GM12878 (cell line): ENCODE measurements around the gene SELENOM. TPM values are rescaled to one million over a fixed set of nuclear protein-coding genes. Genes with fewer than 3 reads are reported as not detected.

ENCODE experiments used
- BRCA1 ChIP-seq: IDR thresholded peaks from 2 replicates; pipeline ENCODE4 v1.6.1; 2011; ENCODE audit warnings: low read depth, low read length, improper control_type of control experiment
- CBX5 ChIP-seq: sonication (generic); IDR thresholded peaks from 2 replicates; pipeline ENCODE4 v1.6.1; 2016; ENCODE audit warnings: low read depth, moderate library complexity, mild to moderate bottlenecking, inconsistent platforms
- CHD1 ChIP-seq: IDR thresholded peaks from 2 replicates; pipeline ENCODE4 v1.6.1; 2012; ENCODE audit warnings: low read depth, low read length, improper control_type of control experiment
- CREB1 ChIP-seq: IDR thresholded peaks from 2 replicates; pipeline ENCODE4 v1.6.1; 2012; ENCODE audit warnings: low read depth, mild to moderate bottlenecking, inconsistent platforms
- CREM ChIP-seq: IDR thresholded peaks from 2 replicates; pipeline ENCODE4 v1.6.1; 2014; ENCODE audit warnings: antibody characterized with exemption, low read depth
- ETV6 ChIP-seq, 2 experiments: fragments of 450-650 bp in 1 of 2; IDR thresholded peaks in 1 of 2; conservative IDR thresholded peaks in 1 of 2; 2 replicates each; pipeline ENCODE4 v1.6.1; 2014; ENCODE audit warnings: antibody characterized with exemption in 1 of 2, borderline replicate concordance in 1 of 2, low read depth in 1 of 2, mild to moderate bottlenecking in 1 of 2, moderate library complexity in 1 of 2
- IRF4 ChIP-seq: IDR thresholded peaks from 2 replicates; pipeline ENCODE4 v1.6.1; 2011; ENCODE audit warnings: low read depth, low read length
- NRF1 ChIP-seq: conservative IDR thresholded peaks from 2 replicates; pipeline ENCODE4 v1.6.1; 2011; ENCODE audit warnings: mild to moderate bottlenecking, low read depth, low read length, improper control_type of control experiment
- PML ChIP-seq: IDR thresholded peaks from 2 replicates; pipeline ENCODE4 v1.6.1; 2012; ENCODE audit warnings: low read length, inconsistent platforms
- POLR2AphosphoS2 ChIP-seq: IDR thresholded peaks from 2 replicates; pipeline ENCODE4 v1.6.1; 2011; ENCODE audit warnings: low read depth, mild to moderate bottlenecking, low read length, improper control_type of control experiment, moderate library complexity
- POU2F2 ChIP-seq: IDR thresholded peaks from 3 replicates; pipeline ENCODE4 v1.6.1; 2011; ENCODE audit warnings: low read depth, mild to moderate bottlenecking, low read length, borderline replicate concordance
- RELA ChIP-seq: fragments of 450-650 bp; IDR thresholded peaks from 2 replicates; pipeline ENCODE4 v1.8.0; 2014; ENCODE audit warnings: borderline replicate concordance; ENCODE audit not compliant: partially characterized antibody
- SMAD5 ChIP-seq: IDR thresholded peaks from 2 replicates; pipeline ENCODE4 v1.6.1; 2016; ENCODE audit warnings: antibody characterized with exemption, low read depth
- SREBF2 ChIP-seq: IDR thresholded peaks from 2 replicates; pipeline ENCODE4 v1.6.1; 2012; ENCODE audit warnings: mild to moderate bottlenecking, low read length
- TAF1 ChIP-seq: IDR thresholded peaks from 2 replicates; pipeline ENCODE4 v1.6.1; 2011; ENCODE audit warnings: mild to moderate bottlenecking, low read depth, low read length, borderline replicate concordance
- polyA plus RNA-seq, 11 experiments: library from polyadenylated mRNA; depleted of rRNA in 4 of 11; unstranded in 6 of 11; stranded (reverse) in 5 of 11; fragments of >200 nt; fragmentation: Nextera tagmentation in 4 of 11; fragmentation: Illumina TruSeq in 1 of 11; extraction: Ambion mirVana in 4 of 11; extraction: Trizol in 1 of 11; gene quantifications; 1 replicate in 1 of 11; 2 replicates in 10 of 11; pipeline versions ENCODE4 v1.2.1 to v1.2.3, GENCODE V29; 2011 to 2016; ENCODE audit warnings: inconsistent platforms in 2 of 11, missing spikeins in 2 of 11, low read depth in 1 of 11
- total RNA-seq, 4 experiments: library from RNA; depleted of rRNA in 3 of 4; stranded (reverse); fragments of >200 nt in 3 of 4; fragmentation: Illumina TruSeq in 1 of 4; extraction: Trizol in 1 of 4; gene quantifications; 2 replicates each; pipeline versions ENCODE4 v1.2.1 to v1.2.3, GENCODE V29; 2013 to 2021
- TF ChIP-seq, protein P1 (sequence below): fragments of 450-650 bp; IDR thresholded peaks from 2 replicates; pipeline ENCODE4 v1.6.1; 2016; ENCODE audit warnings: mild to moderate bottlenecking, moderate library complexity, borderline replicate concordance
- TF ChIP-seq, protein P2 (sequence below): fragments of 150-350 bp; IDR thresholded peaks from 2 replicates; pipeline ENCODE4 v1.6.1; 2014; ENCODE audit warnings: mild to moderate bottlenecking, low read depth, low read length
- TF ChIP-seq, protein P3 (sequence below): IDR thresholded peaks from 2 replicates; pipeline ENCODE4 v1.6.1; 2011; ENCODE audit warnings: borderline replicate concordance, low read depth, mild to moderate bottlenecking, moderate library complexity, low read length; ENCODE audit not compliant: insufficient read depth, poor library complexity, severe bottlenecking
- TF ChIP-seq, protein P4 (sequence below): IDR thresholded peaks from 2 replicates; pipeline ENCODE4 v1.6.1; 2012; ENCODE audit warnings: low read depth, low read length, improper control_type of control experiment

SELENOM gene
- total and polyA plus RNA-seq, 10 of the 15 experiments (the other 5 are each of a cell fraction or from before 2014, with no cell fraction given) = 0.80 to 8.3 (median 2.0) TPM

DNA sequence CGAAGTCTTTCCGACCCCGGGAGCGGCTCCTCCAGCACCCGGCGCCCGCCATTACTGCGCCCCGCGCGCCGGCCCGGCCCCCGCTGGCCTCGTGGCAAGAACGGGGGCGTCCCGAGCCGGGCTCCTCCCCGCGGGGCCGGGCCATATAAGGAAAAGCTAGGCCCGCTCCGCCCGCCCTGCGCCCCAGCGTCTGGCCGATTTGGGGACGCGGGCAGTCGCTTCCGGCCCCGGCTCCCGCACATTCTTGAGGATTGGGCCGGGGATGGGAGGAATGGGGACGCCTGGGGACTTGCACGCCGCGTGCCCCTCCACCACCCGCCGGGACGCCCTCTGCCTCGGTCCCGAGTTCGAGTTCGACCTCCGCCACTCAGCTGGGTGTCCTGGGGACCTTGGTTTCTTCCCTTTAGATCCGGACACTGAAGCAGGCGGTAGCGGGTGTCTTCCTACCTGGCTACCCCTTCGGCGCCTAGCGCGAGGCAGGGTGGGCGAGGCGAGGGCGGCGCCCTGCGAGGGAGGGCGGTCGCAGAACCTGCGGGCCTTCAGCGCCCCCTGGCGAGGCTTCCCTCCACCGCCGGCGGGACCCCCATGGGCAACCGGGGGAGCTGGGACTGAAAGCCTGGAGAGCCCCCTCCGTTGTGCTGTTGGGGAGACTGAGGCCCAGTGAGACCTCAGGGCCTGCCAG is 22.4 kb downstream of the SELENOM start (continued):
- TF ChIP-seq, protein P1, sequence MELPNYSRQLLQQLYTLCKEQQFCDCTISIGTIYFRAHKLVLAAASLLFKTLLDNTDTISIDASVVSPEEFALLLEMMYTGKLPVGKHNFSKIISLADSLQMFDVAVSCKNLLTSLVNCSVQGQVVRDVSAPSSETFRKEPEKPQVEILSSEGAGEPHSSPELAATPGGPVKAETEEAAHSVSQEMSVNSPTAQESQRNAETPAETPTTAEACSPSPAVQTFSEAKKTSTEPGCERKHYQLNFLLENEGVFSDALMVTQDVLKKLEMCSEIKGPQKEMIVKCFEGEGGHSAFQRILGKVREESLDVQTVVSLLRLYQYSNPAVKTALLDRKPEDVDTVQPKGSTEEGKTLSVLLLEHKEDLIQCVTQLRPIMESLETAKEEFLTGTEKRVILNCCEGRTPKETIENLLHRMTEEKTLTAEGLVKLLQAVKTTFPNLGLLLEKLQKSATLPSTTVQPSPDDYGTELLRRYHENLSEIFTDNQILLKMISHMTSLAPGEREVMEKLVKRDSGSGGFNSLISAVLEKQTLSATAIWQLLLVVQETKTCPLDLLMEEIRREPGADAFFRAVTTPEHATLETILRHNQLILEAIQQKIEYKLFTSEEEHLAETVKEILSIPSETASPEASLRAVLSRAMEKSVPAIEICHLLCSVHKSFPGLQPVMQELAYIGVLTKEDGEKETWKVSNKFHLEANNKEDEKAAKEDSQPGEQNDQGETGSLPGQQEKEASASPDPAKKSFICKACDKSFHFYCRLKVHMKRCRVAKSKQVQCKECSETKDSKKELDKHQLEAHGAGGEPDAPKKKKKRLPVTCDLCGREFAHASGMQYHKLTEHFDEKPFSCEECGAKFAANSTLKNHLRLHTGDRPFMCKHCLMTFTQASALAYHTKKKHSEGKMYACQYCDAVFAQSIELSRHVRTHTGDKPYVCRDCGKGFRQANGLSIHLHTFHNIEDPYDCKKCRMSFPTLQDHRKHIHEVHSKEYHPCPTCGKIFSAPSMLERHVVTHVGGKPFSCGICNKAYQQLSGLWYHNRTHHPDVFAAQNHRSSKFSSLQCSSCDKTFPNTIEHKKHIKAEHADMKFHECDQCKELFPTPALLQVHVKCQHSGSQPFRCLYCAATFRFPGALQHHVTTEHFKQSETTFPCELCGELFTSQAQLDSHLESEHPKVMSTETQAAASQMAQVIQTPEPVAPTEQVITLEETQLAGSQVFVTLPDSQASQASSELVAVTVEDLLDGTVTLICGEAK = no peak
- TF ChIP-seq POU2F2 (peak; percentile 81; the same call in 2 of the 3 replicates), SMAD5 (peak; percentile 74), ETV6 (conservative IDR thresholded peaks at IDR 0.05 in 1 of 2, IDR thresholded peaks at IDR 0.05 in 1 of 2; ENCODE audit: borderline replicate concordance in 1 of 2, low read depth in 1 of 2) (no peak), PML (no peak; the same call in 1 of the 2 replicates), CREB1 (peak; percentile 30; the same call in 1 of the 2 replicates), SREBF2 (no peak), BRCA1 (no peak), RELA (no peak), CREM (no peak), TAF1 (peak; percentile 95), CHD1 (peak; percentile 72; the same call in 1 of the 2 replicates), NRF1 (no peak), CBX5 (no peak), IRF4 (no peak), POLR2AphosphoS2 (0 out of 2 replicates have a peak, but pooled peaks have one; percentile 38)
- TF ChIP-seq, protein P2, sequence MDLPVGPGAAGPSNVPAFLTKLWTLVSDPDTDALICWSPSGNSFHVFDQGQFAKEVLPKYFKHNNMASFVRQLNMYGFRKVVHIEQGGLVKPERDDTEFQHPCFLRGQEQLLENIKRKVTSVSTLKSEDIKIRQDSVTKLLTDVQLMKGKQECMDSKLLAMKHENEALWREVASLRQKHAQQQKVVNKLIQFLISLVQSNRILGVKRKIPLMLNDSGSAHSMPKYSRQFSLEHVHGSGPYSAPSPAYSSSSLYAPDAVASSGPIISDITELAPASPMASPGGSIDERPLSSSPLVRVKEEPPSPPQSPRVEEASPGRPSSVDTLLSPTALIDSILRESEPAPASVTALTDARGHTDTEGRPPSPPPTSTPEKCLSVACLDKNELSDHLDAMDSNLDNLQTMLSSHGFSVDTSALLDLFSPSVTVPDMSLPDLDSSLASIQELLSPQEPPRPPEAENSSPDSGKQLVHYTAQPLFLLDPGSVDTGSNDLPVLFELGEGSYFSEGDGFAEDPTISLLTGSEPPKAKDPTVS = peak; percentile 45; the same call in 1 of the 2 replicates
- TF ChIP-seq, protein P3, sequence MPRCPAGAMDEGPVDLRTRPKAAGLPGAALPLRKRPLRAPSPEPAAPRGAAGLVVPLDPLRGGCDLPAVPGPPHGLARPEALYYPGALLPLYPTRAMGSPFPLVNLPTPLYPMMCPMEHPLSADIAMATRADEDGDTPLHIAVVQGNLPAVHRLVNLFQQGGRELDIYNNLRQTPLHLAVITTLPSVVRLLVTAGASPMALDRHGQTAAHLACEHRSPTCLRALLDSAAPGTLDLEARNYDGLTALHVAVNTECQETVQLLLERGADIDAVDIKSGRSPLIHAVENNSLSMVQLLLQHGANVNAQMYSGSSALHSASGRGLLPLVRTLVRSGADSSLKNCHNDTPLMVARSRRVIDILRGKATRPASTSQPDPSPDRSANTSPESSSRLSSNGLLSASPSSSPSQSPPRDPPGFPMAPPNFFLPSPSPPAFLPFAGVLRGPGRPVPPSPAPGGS = no peak
- TF ChIP-seq, protein P4, sequence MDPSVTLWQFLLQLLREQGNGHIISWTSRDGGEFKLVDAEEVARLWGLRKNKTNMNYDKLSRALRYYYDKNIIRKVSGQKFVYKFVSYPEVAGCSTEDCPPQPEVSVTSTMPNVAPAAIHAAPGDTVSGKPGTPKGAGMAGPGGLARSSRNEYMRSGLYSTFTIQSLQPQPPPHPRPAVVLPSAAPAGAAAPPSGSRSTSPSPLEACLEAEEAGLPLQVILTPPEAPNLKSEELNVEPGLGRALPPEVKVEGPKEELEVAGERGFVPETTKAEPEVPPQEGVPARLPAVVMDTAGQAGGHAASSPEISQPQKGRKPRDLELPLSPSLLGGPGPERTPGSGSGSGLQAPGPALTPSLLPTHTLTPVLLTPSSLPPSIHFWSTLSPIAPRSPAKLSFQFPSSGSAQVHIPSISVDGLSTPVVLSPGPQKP = peak; percentile 97
